ENCODE data around the gene SPIN1. TPM values are rescaled to one million over a fixed set of nuclear protein-coding genes. Genes with fewer than 3 reads are reported as not detected.
A peak's percentile ranks its signal among the peaks of the same experiment; 100 is the strongest.

Gene SPIN1
- total and polyA plus RNA-seq, 4 donors: 22.6 to 135 (median 35.3) TPM

- no peak overlapping the region for H3K27ac ChIP-seq (ENCODE audit: low read depth in 1 of 2, low read length in 1 of 2)
- no peak overlapping the region for H3K9ac ChIP-seq (ENCODE audit: insufficient read depth in 1 of 2, low read length in 2 of 2)
- peaks cover 3 to 27% (median 7%) of the 10 kb centered on the region in 5 donors for H3K4me1 ChIP-seq (ENCODE audit: control insufficient read depth in 5 of 5, insufficient read depth in 5 of 5, low read length in 5 of 5)
- TF ChIP-seq CTCF (IDR thresholded peaks at IDR 0.05; ENCODE audit: control extremely low read depth, extremely low read depth): no peak
- 72 to 73% methylated on average over 3 of the region's 3 CpGs for WGBS, 2 donors
- H3K9me3 ChIP-seq (ENCODE audit: control insufficient read depth in 4 of 4, insufficient read depth in 3 of 4, low read length in 3 of 4): peaks cover 0 to 2% (median 0%) of the 10 kb centered on the region in 4 donors
- DNase-seq (peak in 2 of 3 donors; percentile 23 to 49), ATAC-seq (ENCODE audit: insufficient read depth, low FRiP score) (no peak)
- no peak overlapping the region for H3K4me3 ChIP-seq
- H3K36me3 ChIP-seq (ENCODE audit: control insufficient read depth in 4 of 4, insufficient read depth in 4 of 4, low read length in 4 of 4): peaks cover 0 to 7% (median 2%) of the 10 kb centered on the region in 4 donors
- H3K27me3 ChIP-seq (ENCODE audit: control insufficient read depth in 3 of 3, insufficient read depth in 3 of 3, low read length in 2 of 3): no peaks in the 10 kb centered on the region
These were observed 8.8 kb downstream of the SPIN1 start for GRCh38 chr9:88396836-88397577.

- peaks cover 0 to 2% (median 0%) of the 10 kb centered on the region in 4 donors for H3K9me3 ChIP-seq (ENCODE audit: control insufficient read depth in 4 of 4, insufficient read depth in 3 of 4, low read length in 3 of 4)
- no peaks in the 10 kb centered on the region for H3K27me3 ChIP-seq (ENCODE audit: control insufficient read depth in 3 of 3, insufficient read depth in 3 of 3, low read length in 2 of 3)
- H3K9ac ChIP-seq (ENCODE audit: insufficient read depth in 1 of 2, low read length in 2 of 2): no peak overlapping the region
- no peak overlapping the region for H3K4me3 ChIP-seq
- H3K36me3 ChIP-seq (ENCODE audit: control insufficient read depth in 4 of 4, insufficient read depth in 4 of 4, low read length in 4 of 4): peaks cover 0 to 8% (median 2%) of the 10 kb centered on the region in 4 donors
- 94 to 97% methylated on average over 5 of the region's 5 CpGs for WGBS, 2 donors
- ATAC-seq (ENCODE audit: insufficient read depth, low FRiP score) (no peak), DNase-seq (no peak)
- H3K27ac ChIP-seq (ENCODE audit: low read depth in 1 of 2, low read length in 1 of 2): no peak overlapping the region
- TF ChIP-seq CTCF (IDR thresholded peaks at IDR 0.05; ENCODE audit: control extremely low read depth, extremely low read depth): no peak
- peaks cover 3 to 17% (median 5%) of the 10 kb centered on the region in 5 donors for H3K4me1 ChIP-seq (ENCODE audit: control insufficient read depth in 5 of 5, insufficient read depth in 5 of 5, low read length in 5 of 5)
These were observed 9.8 kb downstream of the SPIN1 start for GRCh38 chr9:88398016-88398415.

DNA sequence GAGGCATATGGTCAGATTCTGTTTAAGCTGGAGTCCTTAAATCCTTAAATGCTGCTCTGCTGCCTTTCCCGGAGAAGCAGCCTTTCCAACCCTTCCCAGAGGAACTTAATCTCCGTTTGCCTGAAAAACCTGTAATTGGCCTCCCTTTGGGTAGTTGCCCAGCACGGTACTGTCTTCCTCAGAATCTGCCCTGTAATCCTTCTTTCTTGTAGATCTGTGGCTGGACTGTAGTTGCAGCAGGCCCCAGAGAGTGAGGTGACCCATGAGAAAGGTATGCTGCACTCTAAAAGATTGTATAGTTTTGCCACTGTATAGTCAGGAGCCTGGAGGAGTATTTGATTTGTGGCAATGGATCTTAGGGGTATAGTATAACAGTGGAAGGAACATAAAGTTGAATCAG, 11.7 kb downstream of the SPIN1 start:
- TF ChIP-seq CTCF (IDR thresholded peaks at IDR 0.05; ENCODE audit: control extremely low read depth, extremely low read depth): no peak
- Histone ChIP-seq H3K27ac (ENCODE audit: low read depth in 1 of 2, low read length in 1 of 2) (no peak overlapping the region), H3K9ac (ENCODE audit: insufficient read depth in 1 of 2, low read length in 2 of 2) (no peak overlapping the region), H3K9me3 (ENCODE audit: control insufficient read depth in 4 of 4, insufficient read depth in 3 of 4, low read length in 3 of 4) (peaks cover 0 to 2% (median 0%) of the 10 kb centered on the region in 4 donors), H3K27me3 (ENCODE audit: control insufficient read depth in 3 of 3, insufficient read depth in 3 of 3, low read length in 2 of 3) (no peaks in the 10 kb centered on the region), H3K4me1 (ENCODE audit: control insufficient read depth in 5 of 5, insufficient read depth in 5 of 5, low read length in 5 of 5) (peaks cover 2 to 17% (median 4%) of the 10 kb centered on the region in 5 donors), H3K4me3 (no peak overlapping the region), H3K36me3 (ENCODE audit: control insufficient read depth in 4 of 4, insufficient read depth in 4 of 4, low read length in 4 of 4) (peaks cover 0 to 8% (median 2%) of the 10 kb centered on the region in 4 donors)
- 81% methylated on average over 3 of the region's 3 CpGs for WGBS, 2 donors
- ATAC-seq (ENCODE audit: insufficient read depth, low FRiP score) (no peak), DNase-seq (no peak)
